Gastroesophageal sphincter (tissue), 4 donors: ENCODE measurements around the gene GCHFR. TPM values are rescaled to one million over a fixed set of nuclear protein-coding genes. Genes with fewer than 3 reads are reported as not detected.

Experiments used
- ATAC-seq: fragments of 150-250 bp; one replicate; pipeline ENCODE4 v1.9.1; 2016; ENCODE audit warnings: mild to moderate bottlenecking, moderate library complexity
- H3K27ac ChIP-seq, 4 donors: fragments of 200-600 bp; sonication (generic) in 3 of 4; 1 replicate in 3 of 4; 2 replicates in 1 of 4; pipeline ENCODE4 v1.5.1; 2016 to 2019
- H3K27me3 ChIP-seq: fragments of 200-600 bp; sonication (generic); one replicate; pipeline ENCODE4 v1.5.1; 2019
- H3K36me3 ChIP-seq, 2 donors: fragments of 200-600 bp; sonication (generic); one replicate each; pipeline ENCODE4 v1.5.1; 2019; ENCODE audit warnings: control low read depth in 1 of 2
- H3K4me1 ChIP-seq, 3 donors: fragments of 200-600 bp; sonication (generic); 1 replicate in 2 of 3; 2 replicates in 1 of 3; pipeline ENCODE4 v1.5.1; 2016 to 2019; ENCODE audit warnings: control low read depth in 2 of 3
- H3K4me3 ChIP-seq, 2 donors: fragments of 200-600 bp; sonication (generic); one replicate each; pipeline ENCODE4 v1.5.1; 2019; ENCODE audit warnings: mild to moderate bottlenecking in 1 of 2, moderate library complexity in 1 of 2
- H3K9me3 ChIP-seq, 3 donors: fragments of 200-600 bp; sonication (generic); one replicate each; pipeline ENCODE4 v1.5.1; 2017 to 2019; ENCODE audit warnings: control low read depth in 2 of 3
- EP300 ChIP-seq: sonication (generic); formaldehyde crosslinking; IDR thresholded peaks from one replicate; pipeline ENCODE4 v1.6.1; 2017; ENCODE audit warnings: antibody characterized with exemption, mild to moderate bottlenecking
- POLR2A ChIP-seq, 2 donors: fragments of 450-650 bp; IDR thresholded peaks; one replicate each; pipeline ENCODE4 v1.6.1; 2017; ENCODE audit warnings: antibody characterized with exemption in 2 of 2, mild to moderate bottlenecking in 2 of 2, moderate library complexity in 1 of 2
- POLR2AphosphoS5 ChIP-seq: sonication (generic); formaldehyde crosslinking; IDR thresholded peaks from one replicate; pipeline ENCODE4 v1.6.1; 2017; ENCODE audit warnings: antibody characterized with exemption
- WGBS, 2 donors: methylation state at CpG; one replicate each; pipeline ENCODE4 v1.1.5; 2018; ENCODE audit warnings: low coverage in 1 of 2; 5-methylcytosine and 5-hydroxymethylcytosine counted together
- total RNA-seq, 4 donors: library from RNA; depleted of rRNA; stranded (reverse); fragments of >200 nt; gene quantifications; one replicate each; pipeline ENCODE4 v1.1.0, GENCODE V29; 2016
- TF ChIP-seq, protein P1 (sequence below), 4 experiments: fragments of 200-600 bp in 2 of 4; fragments of 450-650 bp in 2 of 4; sonication (generic) in 1 of 4; IDR thresholded peaks; one replicate each; pipeline ENCODE4 v1.5.1; 2017 to 2019; ENCODE audit warnings: antibody characterized with exemption in 4 of 4, mild to moderate bottlenecking in 2 of 4, moderate library complexity in 2 of 4

GCHFR gene
- total RNA-seq, 4 donors from 2014 or later, result 5.8 to 12.1 (median 6.9) TPM

DNA sequence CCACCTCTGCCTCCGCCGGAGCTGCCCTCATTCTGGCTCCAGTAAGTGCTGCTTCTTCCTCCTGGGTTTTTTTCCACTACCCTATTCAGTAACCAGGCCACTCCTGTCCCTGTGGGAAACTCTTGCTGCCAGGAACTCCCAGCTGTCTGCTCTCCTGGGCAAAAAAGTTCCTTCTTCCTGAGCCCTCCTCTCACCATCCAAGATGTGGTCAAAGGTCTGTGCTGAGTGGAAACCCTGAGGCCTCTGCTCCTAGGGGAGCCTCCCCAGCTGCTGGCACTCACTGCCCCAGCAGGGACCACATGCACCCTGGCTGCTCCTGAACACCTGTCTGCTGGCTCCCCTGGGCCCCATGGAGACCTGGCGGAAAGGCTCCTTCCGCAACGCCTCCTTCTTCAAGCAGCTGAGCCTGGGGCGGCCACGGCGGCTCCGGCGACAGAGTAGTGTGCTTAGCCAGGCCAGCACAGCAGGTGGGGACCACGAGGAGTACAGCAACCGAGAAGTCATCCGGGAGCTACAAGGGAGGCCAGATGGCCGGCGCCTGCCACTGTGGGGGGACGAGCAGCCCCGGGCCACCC is 6.4 kb downstream of the GCHFR start:
- no peak for ATAC-seq
- Histone ChIP-seq H3K4me1 (peaks cover 0 to 34% (median 4%) of the 10 kb centered on the region in 3 donors), H3K36me3 (peaks cover 0 to 83% of the 10 kb centered on the region in 2 donors), H3K9me3 (no peaks in the 10 kb centered on the region), H3K27me3 (no peaks in the 10 kb centered on the region), H3K4me3 (no peak overlapping the region), H3K27ac (peak overlapping the region in 3 of 4 donors; percentile 42 to 66 (median 51))
- 80% methylated on average over 2 of the region's 17 CpGs; no CpG with 5 or more reads in 1 of the 2 donors for WGBS, 2 donors
- TF ChIP-seq POLR2AphosphoS5 (no peak), POLR2A (IDR thresholded peaks at IDR 0.05) (no peak), EP300 (no peak)
- TF ChIP-seq, protein P1, sequence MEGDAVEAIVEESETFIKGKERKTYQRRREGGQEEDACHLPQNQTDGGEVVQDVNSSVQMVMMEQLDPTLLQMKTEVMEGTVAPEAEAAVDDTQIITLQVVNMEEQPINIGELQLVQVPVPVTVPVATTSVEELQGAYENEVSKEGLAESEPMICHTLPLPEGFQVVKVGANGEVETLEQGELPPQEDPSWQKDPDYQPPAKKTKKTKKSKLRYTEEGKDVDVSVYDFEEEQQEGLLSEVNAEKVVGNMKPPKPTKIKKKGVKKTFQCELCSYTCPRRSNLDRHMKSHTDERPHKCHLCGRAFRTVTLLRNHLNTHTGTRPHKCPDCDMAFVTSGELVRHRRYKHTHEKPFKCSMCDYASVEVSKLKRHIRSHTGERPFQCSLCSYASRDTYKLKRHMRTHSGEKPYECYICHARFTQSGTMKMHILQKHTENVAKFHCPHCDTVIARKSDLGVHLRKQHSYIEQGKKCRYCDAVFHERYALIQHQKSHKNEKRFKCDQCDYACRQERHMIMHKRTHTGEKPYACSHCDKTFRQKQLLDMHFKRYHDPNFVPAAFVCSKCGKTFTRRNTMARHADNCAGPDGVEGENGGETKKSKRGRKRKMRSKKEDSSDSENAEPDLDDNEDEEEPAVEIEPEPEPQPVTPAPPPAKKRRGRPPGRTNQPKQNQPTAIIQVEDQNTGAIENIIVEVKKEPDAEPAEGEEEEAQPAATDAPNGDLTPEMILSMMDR (IDR thresholded peaks at IDR 0.05), result no peak

DNA sequence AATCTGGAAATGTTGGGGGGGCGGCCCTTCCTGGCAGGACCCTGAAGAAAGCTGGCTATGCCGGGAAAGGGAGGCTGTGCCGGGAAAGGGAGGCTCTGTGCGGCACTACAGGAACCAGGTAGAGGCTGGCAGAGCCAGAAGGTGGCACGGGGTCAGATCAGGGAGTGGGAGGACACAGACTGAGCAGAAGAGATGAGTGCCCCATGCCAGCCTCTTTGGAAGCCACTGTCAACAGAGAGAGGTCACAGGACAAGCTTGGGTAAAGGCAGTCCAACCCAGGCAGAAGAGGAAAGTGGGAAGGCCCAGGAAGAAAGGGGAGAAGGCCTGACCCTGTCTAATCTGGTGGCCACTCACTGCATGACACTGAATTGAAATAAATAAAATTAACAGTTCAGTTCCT is 7.4 kb downstream of the GCHFR start:
- Histone ChIP-seq H3K27ac (no peak overlapping the region), H3K4me3 (no peak overlapping the region), H3K27me3 (no peaks in the 10 kb centered on the region), H3K36me3 (peaks cover 0 to 93% of the 10 kb centered on the region in 2 donors), H3K9me3 (no peaks in the 10 kb centered on the region), H3K4me1 (peaks cover 0 to 24% (median 0%) of the 10 kb centered on the region in 3 donors)
- TF ChIP-seq EP300, result no peak
- TF ChIP-seq POLR2AphosphoS5, result no peak
- TF ChIP-seq POLR2A (IDR thresholded peaks at IDR 0.05), result no peak
- TF ChIP-seq, protein P1 (IDR thresholded peaks at IDR 0.05), result no peak
- no peak for ATAC-seq
- 94 to 100% methylated on average over 2 to 3 of the region's 5 CpGs for WGBS, 2 donors

DNA sequence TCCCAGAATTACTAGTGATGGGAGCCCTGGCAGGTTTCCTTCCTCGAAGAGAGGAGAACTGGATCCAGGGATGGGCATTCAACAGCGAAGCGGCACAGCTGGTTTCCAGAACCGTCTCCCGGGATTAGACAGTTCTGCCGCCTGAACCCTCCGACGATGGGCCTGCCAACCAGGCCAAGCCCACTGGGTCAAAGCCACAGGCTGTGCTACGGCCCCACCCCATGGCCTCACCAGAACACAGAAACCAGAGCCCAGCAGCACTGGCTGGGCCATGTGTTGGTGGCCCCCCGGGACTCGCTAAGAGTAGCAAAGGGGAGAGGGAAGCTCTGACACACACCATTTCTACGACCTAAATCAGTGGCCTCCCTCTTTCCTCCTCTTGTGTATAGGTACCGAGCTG is 8.1 kb downstream of the GCHFR start:
- H3K9me3 ChIP-seq, result no peaks in the 10 kb centered on the region
- H3K4me1 ChIP-seq, result peaks cover 0 to 23% (median 0%) of the 10 kb centered on the region in 3 donors
- TF ChIP-seq, protein P1 (IDR thresholded peaks at IDR 0.05), result no peak
- no peak for TF ChIP-seq POLR2A (IDR thresholded peaks at IDR 0.05)
- TF ChIP-seq EP300, result no peak
- TF ChIP-seq POLR2AphosphoS5, result no peak
- no peaks in the 10 kb centered on the region for H3K27me3 ChIP-seq
- ATAC-seq, result no peak
- H3K4me3 ChIP-seq, result no peak overlapping the region
- H3K36me3 ChIP-seq, result peaks cover 0 to 98% of the 10 kb centered on the region in 2 donors
- H3K27ac ChIP-seq, result no peak overlapping the region
- 82 to 100% methylated on average over 2 to 4 of the region's 13 CpGs for WGBS, 2 donors

DNA sequence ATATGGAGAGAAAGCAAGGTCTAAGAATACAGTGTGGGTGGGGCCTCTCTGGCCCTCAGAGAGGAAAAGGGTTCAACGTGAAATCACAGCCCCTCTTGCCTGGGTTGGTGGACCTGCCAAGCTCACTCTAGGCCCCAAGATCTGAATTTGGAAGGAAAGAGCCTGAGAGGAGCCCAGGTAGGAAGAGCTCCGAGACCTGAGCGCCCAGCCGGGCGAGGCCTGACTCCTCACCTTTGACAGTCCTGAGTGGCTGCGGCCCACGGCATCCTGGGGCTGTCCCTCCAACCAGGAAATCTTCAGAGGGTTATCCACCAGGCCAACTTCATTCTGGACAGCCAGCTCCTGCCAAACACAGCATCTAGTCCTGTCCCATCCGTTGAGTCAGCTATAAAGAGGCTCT is 9.6 kb downstream of the GCHFR start:
- TF ChIP-seq POLR2AphosphoS5 (no peak), EP300 (no peak), POLR2A (IDR thresholded peaks at IDR 0.05) (no peak)
- TF ChIP-seq, protein P1 (IDR thresholded peaks at IDR 0.05), result no peak
- Histone ChIP-seq H3K4me3 (no peak overlapping the region), H3K27me3 (no peaks in the 10 kb centered on the region), H3K4me1 (peaks cover 0 to 22% (median 0%) of the 10 kb centered on the region in 3 donors), H3K36me3 (peaks cover 0 to 98% of the 10 kb centered on the region in 2 donors), H3K27ac (no peak overlapping the region), H3K9me3 (no peaks in the 10 kb centered on the region)
- ATAC-seq, result no peak
- WGBS, 2 donors, result 50% methylated on average over 1 of the region's 8 CpGs; no CpG with 5 or more reads in 1 of the 2 donors

DNA sequence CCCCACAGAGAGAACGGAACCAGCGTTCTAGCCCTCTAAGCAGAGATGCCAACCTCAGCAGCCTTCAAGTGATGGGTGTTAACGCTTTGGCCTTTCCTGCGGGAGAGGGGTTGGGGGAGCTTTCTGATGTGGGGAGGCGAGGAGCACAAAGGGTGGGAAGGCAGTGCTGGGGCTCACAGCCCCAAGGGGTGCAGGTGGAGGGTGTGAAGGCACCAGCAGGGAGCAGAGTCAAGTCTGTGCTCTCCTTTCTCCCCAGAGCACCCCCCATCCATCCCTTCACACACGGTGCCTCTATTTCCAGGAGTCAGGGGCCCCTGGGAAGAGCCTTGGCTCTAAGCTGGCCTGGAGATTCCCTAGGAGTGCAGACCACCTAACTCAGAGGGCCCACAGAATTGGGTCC is 10.0 kb downstream of the GCHFR start:
- WGBS, 2 donors, result 100% methylated on average over 1 to 2 of the region's 6 CpGs
- TF ChIP-seq EP300, result no peak
- no peak for TF ChIP-seq POLR2AphosphoS5
- TF ChIP-seq, protein P1 (IDR thresholded peaks at IDR 0.05), result no peak
- no peak for TF ChIP-seq POLR2A (IDR thresholded peaks at IDR 0.05)
- no peaks in the 10 kb centered on the region for H3K9me3 ChIP-seq
- no peak overlapping the region for H3K4me3 ChIP-seq
- peaks cover 0 to 99% of the 10 kb centered on the region in 2 donors for H3K36me3 ChIP-seq
- peaks cover 0 to 18% (median 0%) of the 10 kb centered on the region in 3 donors for H3K4me1 ChIP-seq
- ATAC-seq, result no peak
- no peaks in the 10 kb centered on the region for H3K27me3 ChIP-seq
- H3K27ac ChIP-seq, result no peak overlapping the region
